Psoas muscle (tissue), 8 donors: ENCODE results near the gene PEF1. TPM values are rescaled to one million over a fixed set of nuclear protein-coding genes. Genes with fewer than 3 reads are reported as not detected.

Experiments used
- ATAC-seq, 4 donors: fragments of 200-7000 bp; cut with Tn5 transposase; one replicate each; pipeline ENCODE4 v1.9.1; 2020; ENCODE audit warnings: moderate library complexity in 3 of 4, mild to moderate bottlenecking in 2 of 4
- DNase-seq, 2 donors: peaks; one replicate each; pipeline ENCODE4 v3.0.0-alpha.2; 2020
- H3K27ac ChIP-seq: fragments of 200-600 bp; one replicate; pipeline ENCODE4 v1.8.0; 2022
- H3K27me3 ChIP-seq, 3 donors: fragments of 200-600 bp in 1 of 3; one replicate each; pipeline versions ENCODE4 v1.6.1 to v1.8.0; 2013 to 2022; ENCODE audit warnings: low read length in 2 of 3, mild to moderate bottlenecking in 2 of 3, moderate library complexity in 1 of 3; ENCODE audit not compliant: insufficient read depth in 3 of 3
- H3K36me3 ChIP-seq, 2 donors: fragments of 200-600 bp in 1 of 2; one replicate each; pipeline versions ENCODE4 v1.6.1 to v1.8.0; 2013 to 2022; ENCODE audit warnings: low read depth in 1 of 2, mild to moderate bottlenecking in 1 of 2, moderate library complexity in 1 of 2; ENCODE audit not compliant: insufficient read depth in 1 of 2
- H3K4me1 ChIP-seq: fragments of 200-600 bp; one replicate; pipeline ENCODE4 v1.8.0; 2022
- H3K4me3 ChIP-seq: fragments of 200-600 bp; one replicate; pipeline ENCODE4 v1.8.0; 2022; ENCODE audit warnings: mild to moderate bottlenecking
- H3K9me3 ChIP-seq: fragments of 200-600 bp; one replicate; pipeline ENCODE4 v1.8.0; 2022
- CTCF ChIP-seq: fragments of 200-600 bp; IDR thresholded peaks from one replicate; pipeline ENCODE4 v1.8.0; 2022; ENCODE audit warnings: antibody characterized with exemption
- WGBS, 3 donors: extraction: QIAGEN DNeasy Blood & Tissue Kit; methylation state at CpG; one replicate each; pipeline versions ENCODE4 v1.1.6 to v1.1.7; 2013; 5-methylcytosine and 5-hydroxymethylcytosine counted together
- intact Hi-C, 2 donors: fragments of 100-400 bp; cut with DNase I; formaldehyde crosslinking; loops; one replicate each; pipeline versions ENCODE4 v1.11.0 to v1.14.2; 2022
- polyA plus RNA-seq, 3 donors: library from polyadenylated mRNA; stranded (reverse); fragments of 200-250 nt; gene quantifications; one replicate each; pipeline ENCODE4 v1.2.3, GENCODE V29; 2013
- total RNA-seq, 4 donors: library from RNA; stranded (reverse); fragmentation: NEBNext Ultra II Directional in 2 of 4; extraction: Animal tissue kit (Norgen Biotek cat#: 25700) in 2 of 4; gene quantifications; one replicate each; pipeline versions ENCODE4 v1.2.1 to v1.2.4, GENCODE V29; 2021 to 2023
- donor health status: healthy with polysubstance abuse.
- donor health status: DM: no; HTN: no; CAD: no; lungs with moderate emphysema.
- donor health status: Bipolar disorder and iron deficiency.
- donor health status: healthy.
- donor health status: DM: yes; HTN: yes; CAD: no.
- donor health status: DM: no; HTN: no; CAD: no.
- donor health status: DM: no; HTN: no; CAD: no.
- donor health status: DM: yes; HTN: yes; CAD: no.

Gene PEF1
- total and polyA plus RNA-seq, 7 donors: 22.1 to 57.4 (median 30.7) TPM

- H3K4me3 ChIP-seq: no peak overlapping the region
- ATAC-seq (no peak), DNase-seq (no peak)
- 87 to 92% (median 89%) methylated on average over 4 of the region's 4 CpGs for WGBS, 3 donors
- no peaks in the 10 kb centered on the region for H3K36me3 ChIP-seq
- TF ChIP-seq CTCF: no peak
- H3K4me1 ChIP-seq: no peaks in the 10 kb centered on the region
- no peaks in the 10 kb centered on the region for H3K27me3 ChIP-seq
- no peak overlapping the region for H3K27ac ChIP-seq
- intact Hi-C loops: loop anchor here in 1 of 2 donors (5.0 kb wide), 1 partner anchor 39 kb away; no protein-coding TSS in a partner anchor
- H3K9me3 ChIP-seq: no peaks in the 10 kb centered on the region
Measured at GRCh38 chr1:31605908-31606427, 38.7 kb downstream of the PEF1 start.

GRCh38 chr1:31602081-31602480 lies 42.6 kb downstream of the PEF1 start:
- H3K27ac ChIP-seq: no peak overlapping the region
- no peak overlapping the region for H3K4me3 ChIP-seq
- ATAC-seq (no peak), DNase-seq (no peak)
- no peaks in the 10 kb centered on the region for H3K27me3 ChIP-seq
- H3K4me1 ChIP-seq: no peaks in the 10 kb centered on the region
- WGBS, 3 donors: 93 to 95% (median 94%) methylated on average over 2 of the region's 2 CpGs
- no peaks in the 10 kb centered on the region for H3K9me3 ChIP-seq
- intact Hi-C loops: no loop called here
- TF ChIP-seq CTCF: no peak
- H3K36me3 ChIP-seq: no peaks in the 10 kb centered on the region

GRCh38 chr1:31600641-31601040 lies 44.0 kb downstream of the PEF1 start:
- intact Hi-C loops: no loop called here
- Histone ChIP-seq H3K36me3 (no peaks in the 10 kb centered on the region), H3K4me3 (no peak overlapping the region), H3K27ac (no peak overlapping the region), H3K9me3 (no peaks in the 10 kb centered on the region), H3K4me1 (no peaks in the 10 kb centered on the region), H3K27me3 (peaks cover 0 to under 1% (median 0%) of the 10 kb centered on the region in 3 donors)
- TF ChIP-seq CTCF: no peak
- DNase-seq (no peak), ATAC-seq (no peak)
- WGBS, 3 donors: 55 to 66% (median 64%) methylated on average over 2 of the region's 2 CpGs

GRCh38 chr1:31598980-31599379 lies 45.7 kb downstream of the PEF1 start:
- no peak overlapping the region for H3K27ac ChIP-seq
- no peak overlapping the region for H3K4me3 ChIP-seq
- H3K4me1 ChIP-seq: no peaks in the 10 kb centered on the region
- ATAC-seq (no peak), DNase-seq (no peak)
- no peaks in the 10 kb centered on the region for H3K9me3 ChIP-seq
- intact Hi-C loops: no loop called here
- H3K36me3 ChIP-seq: no peaks in the 10 kb centered on the region
- H3K27me3 ChIP-seq: peaks cover 0 to 2% (median 0%) of the 10 kb centered on the region in 3 donors
- TF ChIP-seq CTCF: no peak
- 91% methylated on average over 7 of the region's 7 CpGs for WGBS, 3 donors

GRCh38 chr1:31596737-31597097 lies 48.0 kb downstream of the PEF1 start:
- intact Hi-C loops: no loop called here
- Histone ChIP-seq H3K27me3 (peaks cover 0 to 2% (median 0%) of the 10 kb centered on the region in 3 donors), H3K9me3 (no peaks in the 10 kb centered on the region), H3K36me3 (no peaks in the 10 kb centered on the region), H3K4me1 (no peaks in the 10 kb centered on the region), H3K4me3 (no peak overlapping the region), H3K27ac (no peak overlapping the region)
- ATAC-seq: no peak
- 52 to 56% (median 54%) methylated on average over 6 of the region's 6 CpGs for WGBS, 3 donors
- no peak for DNase-seq
- TF ChIP-seq CTCF: no peak
